Tibial nerve (tissue), 3 donors: Measurements from ENCODE around the gene ANAPC7.

Experiments used
- POLR2A ChIP-seq, 2 donors: fragments of 450-650 bp; IDR thresholded peaks; one replicate each; pipeline ENCODE4 v1.6.1; 2017; ENCODE audit warnings: antibody characterized with exemption in 2 of 2, mild to moderate bottlenecking in 2 of 2, moderate library complexity in 2 of 2
- TF ChIP-seq, protein P1 (sequence below), 5 experiments: fragments of 200-600 bp in 3 of 5; fragments of 450-650 bp in 2 of 5; sonication (generic) in 3 of 5; IDR thresholded peaks; one replicate each; pipeline ENCODE4 v1.5.1; 2016 to 2019; ENCODE audit warnings: antibody characterized with exemption in 5 of 5, mild to moderate bottlenecking in 3 of 5, moderate library complexity in 2 of 5

DNA sequence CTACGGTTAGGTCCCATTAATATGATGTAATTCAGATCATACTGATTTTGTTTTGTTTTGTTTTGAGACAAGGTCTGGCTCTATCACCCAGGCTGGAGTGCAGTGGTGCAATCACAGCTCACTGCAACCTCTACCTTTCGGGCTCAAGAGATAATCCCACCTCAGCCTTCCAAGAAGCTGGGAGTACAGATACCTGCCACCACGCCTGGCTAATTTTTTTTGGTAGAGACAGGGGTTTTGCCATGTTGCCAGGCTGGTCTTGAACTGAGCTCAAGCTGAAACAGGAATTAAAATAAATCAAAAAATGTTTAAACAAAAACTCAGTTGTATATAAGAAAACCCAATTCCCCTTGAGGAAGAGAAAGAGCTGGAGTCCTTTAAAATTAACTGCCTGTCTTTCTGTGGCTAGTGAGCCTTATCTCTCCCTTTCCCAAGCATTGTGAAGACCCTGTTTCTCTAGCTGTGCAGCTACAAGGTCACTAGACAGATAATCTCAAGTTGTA lies 17.7 kb upstream of the ANAPC7 start:
- no peak for TF ChIP-seq POLR2A (IDR thresholded peaks at IDR 0.05)
- TF ChIP-seq, protein P1, sequence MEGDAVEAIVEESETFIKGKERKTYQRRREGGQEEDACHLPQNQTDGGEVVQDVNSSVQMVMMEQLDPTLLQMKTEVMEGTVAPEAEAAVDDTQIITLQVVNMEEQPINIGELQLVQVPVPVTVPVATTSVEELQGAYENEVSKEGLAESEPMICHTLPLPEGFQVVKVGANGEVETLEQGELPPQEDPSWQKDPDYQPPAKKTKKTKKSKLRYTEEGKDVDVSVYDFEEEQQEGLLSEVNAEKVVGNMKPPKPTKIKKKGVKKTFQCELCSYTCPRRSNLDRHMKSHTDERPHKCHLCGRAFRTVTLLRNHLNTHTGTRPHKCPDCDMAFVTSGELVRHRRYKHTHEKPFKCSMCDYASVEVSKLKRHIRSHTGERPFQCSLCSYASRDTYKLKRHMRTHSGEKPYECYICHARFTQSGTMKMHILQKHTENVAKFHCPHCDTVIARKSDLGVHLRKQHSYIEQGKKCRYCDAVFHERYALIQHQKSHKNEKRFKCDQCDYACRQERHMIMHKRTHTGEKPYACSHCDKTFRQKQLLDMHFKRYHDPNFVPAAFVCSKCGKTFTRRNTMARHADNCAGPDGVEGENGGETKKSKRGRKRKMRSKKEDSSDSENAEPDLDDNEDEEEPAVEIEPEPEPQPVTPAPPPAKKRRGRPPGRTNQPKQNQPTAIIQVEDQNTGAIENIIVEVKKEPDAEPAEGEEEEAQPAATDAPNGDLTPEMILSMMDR (IDR thresholded peaks at IDR 0.05): no peak
